Pancreas (tissue), 10 donors: ENCODE results near the gene CYFIP1. TPM values are rescaled to one million over a fixed set of nuclear protein-coding genes. Genes with fewer than 3 reads are reported as not detected.

Experiments used
- ATAC-seq, 4 donors: fragments of 200-7000 bp; cut with Tn5 transposase; one replicate each; pipeline versions ENCODE4 v1.8.0 to v1.9.1; 2020; ENCODE audit warnings: mild to moderate bottlenecking in 4 of 4, moderate library complexity in 4 of 4
- DNase-seq, 6 donors: peaks; one replicate each; pipeline ENCODE4 v3.0.0-alpha.2; 2020
- FAIRE-seq: peaks from 2 replicates; lab custom pipeline; 2012; peaks lifted over from hg19 to GRCh38; lab: Jason Lieb, UNC
- H3K27ac ChIP-seq, 4 donors: fragments of 200-600 bp; sonication (generic); 1 replicate in 3 of 4; 2 replicates in 1 of 4; pipeline versions ENCODE4 v1.5.0 to v1.8.0; 2020
- H3K27me3 ChIP-seq, 4 donors: fragments of 200-600 bp; one replicate each; pipeline ENCODE4 v1.8.0; 2021
- H3K36me3 ChIP-seq, 3 donors: fragments of 200-600 bp; sonication (generic) in 1 of 3; one replicate each; pipeline versions ENCODE4 v1.5.0 to v1.8.0; 2020 to 2021
- H3K4me1 ChIP-seq, 3 donors: fragments of 200-600 bp; one replicate each; pipeline ENCODE4 v1.8.0; 2021
- H3K4me3 ChIP-seq, 4 donors: fragments of 200-600 bp; sonication (generic) in 2 of 4; one replicate each; pipeline versions ENCODE4 v1.5.0 to v1.8.0; 2020 to 2021
- H3K9me3 ChIP-seq, 4 donors: fragments of 200-600 bp; one replicate each; pipeline ENCODE4 v1.8.0; 2021
- CTCF ChIP-seq, 4 donors: fragments of 200-600 bp; sonication (generic) in 3 of 4; IDR thresholded peaks; one replicate each; pipeline versions ENCODE4 v1.5.0 to v1.8.0; 2021; ENCODE audit warnings: antibody characterized with exemption in 4 of 4
- WGBS, 2 donors: extraction: QIAGEN DNeasy Blood & Tissue Kit; methylation state at CpG; one replicate each; pipeline ENCODE4 v1.1.7; 2013; 5-methylcytosine and 5-hydroxymethylcytosine counted together
- intact Hi-C, 3 donors: fragments of 100-400 bp; cut with DNase I; formaldehyde crosslinking; loops; one replicate each; pipeline versions ENCODE4 v1.11.1 to v1.14.2; 2022
- polyA plus RNA-seq, 2 donors: library from polyadenylated mRNA; stranded (reverse); fragments of 200-250 nt; gene quantifications; one replicate each; pipeline ENCODE4 v1.2.3, GENCODE V29; 2013
- total RNA-seq, 6 donors: library from RNA; stranded (reverse); fragmentation: NEBNext Ultra II Directional in 4 of 6; extraction: Animal tissue kit (Norgen Biotek cat#: 25700) in 4 of 6; gene quantifications; one replicate each; pipeline versions ENCODE4 v1.2.1 to v1.2.4, GENCODE V29; 2021 to 2023
- donor health status: healthy with polysubstance abuse.
- donor health status: DM: no; HTN: no; CAD: no; lungs with moderate emphysema.
- donor health status: DM: no; HTN: no; CAD: no.
- donor health status: control.
- donor health status: control.
- donor health status: Bipolar disorder and iron deficiency.
- donor health status: DM: yes; HTN: yes; CAD: no.
- donor health status: DM: no; HTN: no; CAD: no.
- donor health status: DM: no; HTN: no; CAD: no.
- donor health status: DM: yes; HTN: yes; CAD: no.

CYFIP1 gene
- total and polyA plus RNA-seq, 8 donors: 21.3 to 99.1 (median 59.2) TPM

DNA sequence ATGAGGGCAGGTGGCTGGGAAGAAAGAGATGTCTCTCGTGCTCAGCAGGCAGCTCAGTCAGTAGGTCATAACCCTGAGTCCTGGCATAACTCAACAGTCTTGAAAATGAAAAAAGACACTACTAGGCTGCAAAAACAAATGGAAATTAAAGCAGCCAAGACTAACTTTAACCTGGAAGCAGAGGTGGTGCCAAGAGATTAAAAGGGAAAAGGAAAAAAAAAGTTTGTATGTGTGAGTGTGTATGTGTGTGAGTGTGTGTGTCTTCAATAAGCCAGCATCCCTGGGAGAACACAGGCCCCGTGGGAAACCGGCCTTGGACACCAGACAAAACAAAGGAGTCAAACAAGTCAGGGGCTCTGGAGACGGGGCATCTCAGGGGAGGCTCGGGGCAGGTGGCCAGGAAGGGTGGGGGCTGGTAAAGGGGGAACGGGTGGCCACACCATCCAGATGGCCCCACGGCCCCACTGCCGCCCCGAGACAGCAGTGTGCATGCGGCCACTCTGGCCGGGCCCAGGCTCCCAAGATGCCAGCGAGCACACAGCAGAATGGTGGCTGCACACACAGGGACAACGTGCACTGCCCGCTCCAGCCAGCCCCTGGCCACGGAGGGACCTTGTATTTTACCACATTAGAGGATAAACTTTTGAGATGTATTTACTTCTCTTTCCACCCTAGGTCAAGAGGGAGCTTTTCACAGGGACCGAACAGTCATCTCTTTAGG lies 23.8 kb downstream of the CYFIP1 start:
- Histone ChIP-seq H3K9me3 (no peaks in the 10 kb centered on the region), H3K4me1 (peaks cover 6 to 24% (median 11%) of the 10 kb centered on the region in 3 donors), H3K4me3 (no peak overlapping the region), H3K36me3 (no peaks in the 10 kb centered on the region), H3K27me3 (no peaks in the 10 kb centered on the region), H3K27ac (no peak overlapping the region)
- intact Hi-C loops: no loop called here
- peak in 1 of 6 donors; percentile 36 for DNase-seq
- no peak for TF ChIP-seq CTCF (IDR thresholded peaks at IDR 0.05)
- no peak for FAIRE-seq
- peak; percentile 24 to 42 (median 33) for ATAC-seq
- WGBS, 2 donors: 36 to 37% methylated on average over 16 of the region's 16 CpGs

GRCh38 chr15:22955544-22956119 lies 24.5 kb downstream of the CYFIP1 start:
- no peak overlapping the region for H3K27ac ChIP-seq
- no peak overlapping the region for H3K4me3 ChIP-seq
- DNase-seq: no peak
- no peak for TF ChIP-seq CTCF (IDR thresholded peaks at IDR 0.05)
- peaks cover under 1 to 16% (median 11%) of the 10 kb centered on the region in 3 donors for H3K4me1 ChIP-seq
- H3K27me3 ChIP-seq: no peaks in the 10 kb centered on the region
- no peak for FAIRE-seq
- intact Hi-C loops: no loop called here
- ATAC-seq: peak in 1 of 4 donors; percentile 33
- 84 to 92% methylated on average over 6 of the region's 6 CpGs for WGBS, 2 donors
- H3K9me3 ChIP-seq: no peaks in the 10 kb centered on the region
- H3K36me3 ChIP-seq: no peaks in the 10 kb centered on the region

DNA sequence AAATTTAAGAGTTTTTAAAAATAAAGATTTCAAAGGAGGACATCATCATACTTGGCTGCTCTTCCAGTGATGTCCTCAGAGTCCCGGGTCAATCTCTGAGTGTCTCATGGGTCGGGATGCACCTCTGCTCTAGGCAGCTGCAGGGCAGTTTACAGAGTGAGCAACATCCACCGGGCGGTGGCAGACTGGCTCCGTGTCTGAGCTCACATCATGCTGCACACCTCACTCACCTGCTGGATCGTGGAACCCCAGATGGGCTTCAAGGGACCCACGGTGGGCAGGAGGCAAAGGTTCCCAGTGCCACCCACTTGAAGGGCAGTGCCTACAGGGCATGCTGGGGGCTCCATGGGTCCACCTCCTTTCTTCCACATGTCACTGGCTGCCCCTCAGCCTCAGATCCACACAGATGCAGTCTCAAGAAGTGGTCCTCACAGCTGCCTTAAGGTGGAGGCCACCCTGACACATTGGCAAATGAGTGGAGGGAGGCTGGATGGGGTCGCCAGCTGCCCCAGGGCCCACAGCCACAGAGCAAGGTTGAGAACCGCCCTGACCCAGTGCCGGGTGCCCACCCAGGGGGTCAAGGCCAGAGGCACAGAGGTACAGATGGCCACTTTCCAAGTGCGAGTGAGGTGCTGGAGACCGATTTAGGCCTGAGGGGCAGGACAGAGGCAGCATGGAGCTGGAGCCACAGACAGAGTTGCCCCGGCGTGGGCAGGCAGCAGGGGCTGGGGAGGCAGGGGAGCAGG lies 25.2 kb downstream of the CYFIP1 start:
- 52 to 55% methylated on average over 14 of the region's 14 CpGs for WGBS, 2 donors
- no peaks in the 10 kb centered on the region for H3K36me3 ChIP-seq
- DNase-seq (peak in 1 of 6 donors; percentile 16), FAIRE-seq (no peak), ATAC-seq (peak in 3 of 4 donors; percentile 19 to 58 (median 40))
- no peak for TF ChIP-seq CTCF (IDR thresholded peaks at IDR 0.05)
- H3K27ac ChIP-seq: peak overlapping the region in 1 of 4 donors; percentile 4
- peaks cover 0 to 12% (median 6%) of the 10 kb centered on the region in 3 donors for H3K4me1 ChIP-seq
- H3K9me3 ChIP-seq: no peaks in the 10 kb centered on the region
- intact Hi-C loops: no loop called here
- no peak overlapping the region for H3K4me3 ChIP-seq
- no peaks in the 10 kb centered on the region for H3K27me3 ChIP-seq

- FAIRE-seq (no peak), ATAC-seq (no peak), DNase-seq (no peak)
- H3K4me3 ChIP-seq: no peak overlapping the region
- no peaks in the 10 kb centered on the region for H3K9me3 ChIP-seq
- peaks cover 0 to 9% (median 5%) of the 10 kb centered on the region in 3 donors for H3K4me1 ChIP-seq
- 83 to 89% methylated on average over 12 of the region's 12 CpGs for WGBS, 2 donors
- H3K27ac ChIP-seq: no peak overlapping the region
- no peaks in the 10 kb centered on the region for H3K36me3 ChIP-seq
- H3K27me3 ChIP-seq: no peaks in the 10 kb centered on the region
- intact Hi-C loops: no loop called here
- TF ChIP-seq CTCF (IDR thresholded peaks at IDR 0.05): no peak
Observed at GRCh38 chr15:22954326-22954725, 25.8 kb downstream of the CYFIP1 start.
